Activated B cell treated with CpG ODN at 0.5 μM for 24 hours (primary cell): ENCODE measurements around the gene NEK1. TPM values are rescaled to one million over a fixed set of nuclear protein-coding genes. Genes with fewer than 3 reads are reported as not detected.

Source experiments
- ATAC-seq: fragments of 200-7000 bp; cut with Tn5 transposase; one replicate; pipeline ENCODE4 v1.10.0; 2021; ENCODE audit warnings: low read depth, mild to moderate bottlenecking, moderate library complexity
- CTCF ChIA-PET: fragments of 350-600 bp; sonication (Branson Sonifier 250); formaldehyde crosslinking; loops from one replicate; lab custom pipeline; 2021; ENCODE audit warnings: antibody characterized with exemption; lab: Charles Lee
- POLR2A ChIA-PET: fragments of 350-600 bp; sonication (Branson Sonifier 250); formaldehyde crosslinking; loops from one replicate; lab custom pipeline; 2021; ENCODE audit warnings: antibody characterized with exemption; lab: Charles Lee
- DNase-seq: peaks from one replicate; pipeline ENCODE4 v3.0.0; 2022
- H3K27ac Mint-ChIP-seq: one replicate; pipeline ENCODE4 v1.8.0; 2020; ENCODE audit warnings: mixed read lengths
- H3K27me3 Mint-ChIP-seq: one replicate; pipeline ENCODE4 v1.8.0; 2021; ENCODE audit warnings: mixed read lengths
- H3K36me3 Mint-ChIP-seq: one replicate; pipeline ENCODE4 v1.8.0; 2021; ENCODE audit warnings: low read depth, mixed read lengths
- H3K4me1 Mint-ChIP-seq: one replicate; pipeline ENCODE4 v1.8.0; 2021; ENCODE audit warnings: mixed read lengths
- H3K4me3 Mint-ChIP-seq: one replicate; pipeline ENCODE4 v1.8.0; 2020; ENCODE audit warnings: mild to moderate bottlenecking, mixed read lengths
- H3K9me3 Mint-ChIP-seq: one replicate; pipeline ENCODE4 v1.8.0; 2020; ENCODE audit warnings: mixed read lengths
- CTCF ChIP-seq: fragments of 200-600 bp; IDR thresholded peaks from one replicate; pipeline ENCODE4 v1.8.0; 2022; ENCODE audit warnings: antibody characterized with exemption, mild to moderate bottlenecking
- intact Hi-C: fragments of 100-400 bp; cut with micrococcal nuclease; formaldehyde crosslinking; loops from one replicate; pipeline ENCODE4 v1.15.1; 2024
- total RNA-seq: library from RNA; stranded (reverse); gene quantifications from 2 replicates; pipeline ENCODE4 v1.2.3, GENCODE V29; 2022

The NEK1 gene
- total RNA-seq, 1 donor from 2014 or later: 14.3 TPM

DNA sequence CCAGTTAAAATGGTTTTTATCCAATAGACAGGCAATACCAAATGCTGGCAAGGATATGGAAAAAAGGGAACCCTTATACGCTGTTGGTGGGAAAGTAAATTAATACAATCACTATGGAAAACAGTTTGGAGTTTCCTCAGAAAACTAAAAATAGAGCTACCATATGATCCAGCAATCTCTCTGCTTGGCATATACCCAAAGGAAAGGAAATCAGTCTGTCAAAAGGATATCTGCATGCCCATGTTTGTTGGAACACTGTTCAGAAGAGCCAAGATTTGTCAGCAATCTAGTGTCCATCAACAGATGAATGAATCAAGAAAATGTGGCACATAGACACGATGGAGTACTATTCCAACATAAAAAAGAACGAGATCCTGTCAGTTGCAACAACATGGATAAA lies 250.6 kb downstream of the NEK1 start:
- no peak for TF ChIP-seq CTCF
- Mint-ChIP-seq H3K9me3 (peaks cover 6% of the 10 kb centered on the region), H3K4me3 (no peak overlapping the region), H3K27ac (no peak overlapping the region), H3K27me3 (peaks cover 4% of the 10 kb centered on the region), H3K4me1 (peaks cover 2% of the 10 kb centered on the region), H3K36me3 (no peaks in the 10 kb centered on the region)
- DNase-seq: no peak
- ATAC-seq: no peak
- CTCF ChIA-PET: no interaction called here
- POLR2A ChIA-PET: no interaction called here
- intact Hi-C loops: no loop called here

DNA sequence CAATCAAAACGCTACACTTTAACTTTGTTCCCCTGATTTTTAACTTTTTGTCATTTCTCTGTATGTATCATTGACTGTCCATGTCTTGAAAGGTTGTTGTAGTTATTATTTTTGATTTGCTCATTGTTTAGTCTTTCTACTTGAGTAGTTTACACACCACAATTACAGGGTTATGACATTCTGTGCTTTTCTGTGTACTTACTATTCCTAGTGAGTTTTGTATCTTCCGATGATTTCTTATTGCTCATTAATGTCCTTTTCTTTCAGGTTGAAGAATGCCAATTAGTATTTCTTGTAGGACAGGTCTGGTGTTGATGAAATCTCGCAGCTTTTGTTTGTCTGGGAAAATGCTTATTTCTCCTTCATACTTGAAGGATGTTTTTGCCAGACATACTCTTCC lies 252.4 kb downstream of the NEK1 start:
- CTCF ChIA-PET: no interaction called here

DNA sequence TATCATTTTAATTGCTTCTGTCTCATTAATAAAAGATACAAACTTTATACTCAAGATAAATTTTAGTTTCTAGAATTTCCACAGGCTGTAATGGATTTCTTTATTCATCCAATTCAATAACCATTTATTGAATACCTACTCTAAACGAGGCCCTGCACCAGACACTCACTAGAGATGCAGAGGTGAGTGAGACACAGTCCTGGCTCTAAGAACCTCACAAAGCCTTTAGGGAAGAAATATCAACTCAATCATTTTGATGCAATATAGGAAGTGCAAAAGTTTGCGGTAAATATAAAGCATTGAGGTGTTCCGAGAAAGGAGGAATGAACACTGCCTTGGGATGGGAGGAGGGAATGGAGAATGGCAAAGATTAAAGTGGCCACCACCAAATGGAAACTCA lies 260.0 kb downstream of the NEK1 start:
- TF ChIP-seq CTCF: no peak
- no peak for ATAC-seq
- Mint-ChIP-seq H3K4me3 (no peak overlapping the region), H3K27ac (no peak overlapping the region), H3K4me1 (no peaks in the 10 kb centered on the region), H3K27me3 (peaks cover 3% of the 10 kb centered on the region), H3K36me3 (no peaks in the 10 kb centered on the region), H3K9me3 (no peaks in the 10 kb centered on the region)
- no peak for DNase-seq
- CTCF ChIA-PET: no interaction called here
- POLR2A ChIA-PET: no interaction called here
- intact Hi-C loops: no loop called here

More for the DNA sequence above, 252.4 kb downstream of the NEK1 start:
- ATAC-seq: no peak
- Mint-ChIP-seq H3K4me3 (no peak overlapping the region), H3K4me1 (peaks cover 2% of the 10 kb centered on the region), H3K27me3 (peaks cover 4% of the 10 kb centered on the region), H3K27ac (no peak overlapping the region), H3K9me3 (no peaks in the 10 kb centered on the region), H3K36me3 (no peaks in the 10 kb centered on the region)
- POLR2A ChIA-PET: no interaction called here
- DNase-seq: no peak
- intact Hi-C loops: no loop called here
- TF ChIP-seq CTCF: no peak

- no peak for ATAC-seq
- Mint-ChIP-seq H3K4me1 (no peaks in the 10 kb centered on the region), H3K36me3 (no peaks in the 10 kb centered on the region), H3K27ac (no peak overlapping the region), H3K9me3 (no peaks in the 10 kb centered on the region), H3K27me3 (peaks cover 3% of the 10 kb centered on the region), H3K4me3 (no peak overlapping the region)
- no peak for TF ChIP-seq CTCF
- POLR2A ChIA-PET: no interaction called here
- CTCF ChIA-PET: no interaction called here
- intact Hi-C loops: no loop called here
- DNase-seq: no peak
These were observed 260.5 kb downstream of the NEK1 start for GRCh38 chr4:169351872-169352271.

DNA sequence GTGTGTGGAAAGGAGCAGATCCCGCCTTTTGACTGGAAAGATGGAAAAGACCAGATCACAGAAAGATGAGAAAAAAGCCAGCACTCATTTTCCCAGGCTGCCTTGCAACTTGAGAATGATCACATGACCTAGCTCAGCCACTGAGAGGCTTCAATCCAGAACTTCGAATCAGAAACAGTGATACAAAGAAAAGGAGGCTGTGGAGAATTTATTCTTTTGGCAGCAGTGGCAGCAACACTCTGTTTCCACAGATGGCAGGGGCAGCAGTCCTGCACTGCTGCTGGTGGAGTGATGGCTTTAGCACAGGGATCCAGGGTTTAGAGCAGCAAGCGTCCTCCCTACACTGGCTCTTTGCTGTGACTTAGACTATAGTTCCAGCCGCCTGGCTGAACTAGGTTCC lies 263.8 kb downstream of the NEK1 start:
- no peak for TF ChIP-seq CTCF
- intact Hi-C loops: no loop called here
- POLR2A ChIA-PET: interaction anchor here (0.6 kb wide), 1 partner anchor 203 kb away, joined by 3 read pairs; no protein-coding TSS in a partner anchor
- DNase-seq (no peak), ATAC-seq (no peak)
- no peaks in the 10 kb centered on the region for H3K36me3 Mint-ChIP-seq
- no peak overlapping the region for H3K27ac Mint-ChIP-seq
- no peak overlapping the region for H3K4me3 Mint-ChIP-seq
- CTCF ChIA-PET: no interaction called here
- peaks cover 1% of the 10 kb centered on the region for H3K27me3 Mint-ChIP-seq
- no peaks in the 10 kb centered on the region for H3K9me3 Mint-ChIP-seq
- H3K4me1 Mint-ChIP-seq: no peaks in the 10 kb centered on the region
